Measurements from ENCODE around the gene TLDC2. TPM values are rescaled to one million over a fixed set of nuclear protein-coding genes. Genes with fewer than 3 reads are reported as not detected.

Gene TLDC2
- total and polyA plus RNA-seq, 4 donors = 0.05 to 0.33 (median 0.08) TPM; not detected in 1

DNA sequence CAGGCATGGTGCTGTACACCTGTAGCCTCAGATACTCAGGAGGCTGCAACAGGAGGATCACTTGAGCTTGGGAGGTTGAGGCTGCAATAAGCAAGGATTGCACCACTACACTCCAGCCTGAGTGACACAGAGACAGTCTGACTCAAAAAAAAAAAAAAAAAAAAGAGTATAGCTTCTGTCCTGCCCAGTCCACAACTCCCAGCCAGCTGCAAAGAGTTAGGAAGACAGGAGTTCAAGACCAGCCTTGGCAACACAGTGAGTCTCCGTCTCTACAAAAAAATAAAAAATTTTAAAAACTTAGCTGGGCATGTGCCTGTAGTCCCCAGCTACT is 28.3 kb upstream of the TLDC2 start:
- H3K4me1 ChIP-seq (ENCODE audit: control insufficient read depth in 4 of 4, insufficient read depth in 4 of 4, low read length in 3 of 4) = peaks cover 0 to 4% (median 0%) of the 10 kb centered on the region in 4 donors
- H3K9me3 ChIP-seq (ENCODE audit: control insufficient read depth in 4 of 4, low read length in 3 of 4) = peaks cover 0 to 3% (median 0%) of the 10 kb centered on the region in 4 donors
- H3K9ac ChIP-seq (ENCODE audit: low read depth in 1 of 2, low read length in 2 of 2) = no peak overlapping the region
- DNase-seq (ENCODE audit: low spot score) = no peak
- no peak overlapping the region for H3K4me3 ChIP-seq (ENCODE audit: low read depth in 1 of 3, low read length in 3 of 3)
- TF ChIP-seq FOXA1 (IDR thresholded peaks at IDR 0.05) (no peak), HNF4A (conservative IDR thresholded peaks at IDR 0.05) (no peak), YY1 (IDR thresholded peaks at IDR 0.05) (no peak), EGR1 (IDR thresholded peaks at IDR 0.05; ENCODE audit: low read depth in 2 of 2) (no peak), SP1 (IDR thresholded peaks at IDR 0.05) (no peak), FOXA2 (IDR thresholded peaks at IDR 0.05) (no peak)
- no peaks in the 10 kb centered on the region for H3K36me3 ChIP-seq (ENCODE audit: control insufficient read depth in 4 of 4, insufficient read depth in 3 of 4, low read depth in 1 of 4, low read length in 3 of 4)
- WGBS = 94% methylated on average over 1 of the region's 1 CpG
- no peaks in the 10 kb centered on the region for H3K27me3 ChIP-seq (ENCODE audit: control insufficient read depth in 4 of 4, insufficient read depth in 4 of 4, low read length in 3 of 4)
- peak overlapping the region in 1 of 2 donors; percentile 62 for H3K27ac ChIP-seq (ENCODE audit: low read depth in 1 of 2, low read length in 2 of 2)

DNA sequence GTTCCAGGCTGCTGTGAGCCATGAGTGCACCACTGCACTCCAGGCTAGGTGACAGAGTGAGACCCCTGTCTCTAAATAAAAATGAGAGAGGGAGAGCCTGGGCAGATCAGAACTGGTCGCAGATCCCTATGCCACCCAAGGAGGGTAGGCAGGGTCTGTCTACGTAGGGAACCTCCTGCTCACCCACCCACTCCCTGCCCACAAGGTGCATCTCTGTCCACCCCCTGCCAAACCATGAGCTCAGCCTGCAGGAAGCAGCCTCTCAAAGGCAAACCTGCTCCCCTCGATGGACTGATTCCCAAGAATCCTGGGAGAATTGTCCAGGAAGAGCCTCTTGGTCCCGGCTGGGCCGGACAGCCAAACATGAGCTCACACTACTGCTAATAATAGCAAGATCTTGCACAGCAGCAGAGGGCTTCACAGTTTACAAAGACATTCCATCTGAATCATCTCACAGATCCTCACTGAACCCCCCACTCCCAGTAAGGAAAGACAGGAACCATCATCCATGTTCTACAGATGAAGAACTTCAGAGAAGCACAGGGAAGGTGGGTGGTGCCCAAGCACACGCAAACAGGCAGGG is 27.8 kb upstream of the TLDC2 start:
- Histone ChIP-seq H3K27me3 (ENCODE audit: control insufficient read depth in 4 of 4, insufficient read depth in 4 of 4, low read length in 3 of 4) (no peaks in the 10 kb centered on the region), H3K9ac (ENCODE audit: low read depth in 1 of 2, low read length in 2 of 2) (no peak overlapping the region), H3K9me3 (ENCODE audit: control insufficient read depth in 4 of 4, low read length in 3 of 4) (peaks cover 0 to 3% (median 0%) of the 10 kb centered on the region in 4 donors), H3K4me3 (ENCODE audit: low read depth in 1 of 3, low read length in 3 of 3) (no peak overlapping the region), H3K27ac (ENCODE audit: low read depth in 1 of 2, low read length in 2 of 2) (peak overlapping the region; percentile 50 to 62), H3K36me3 (ENCODE audit: control insufficient read depth in 4 of 4, insufficient read depth in 3 of 4, low read depth in 1 of 4, low read length in 3 of 4) (no peaks in the 10 kb centered on the region), H3K4me1 (ENCODE audit: control insufficient read depth in 4 of 4, insufficient read depth in 4 of 4, low read length in 3 of 4) (peaks cover 0 to under 1% (median 0%) of the 10 kb centered on the region in 4 donors)
- DNase-seq (ENCODE audit: low spot score) = no peak
- WGBS = 76% methylated on average over 6 of the region's 6 CpGs
- no peak for TF ChIP-seq SP1 (IDR thresholded peaks at IDR 0.05)
- no peak for TF ChIP-seq FOXA1 (IDR thresholded peaks at IDR 0.05)

DNA sequence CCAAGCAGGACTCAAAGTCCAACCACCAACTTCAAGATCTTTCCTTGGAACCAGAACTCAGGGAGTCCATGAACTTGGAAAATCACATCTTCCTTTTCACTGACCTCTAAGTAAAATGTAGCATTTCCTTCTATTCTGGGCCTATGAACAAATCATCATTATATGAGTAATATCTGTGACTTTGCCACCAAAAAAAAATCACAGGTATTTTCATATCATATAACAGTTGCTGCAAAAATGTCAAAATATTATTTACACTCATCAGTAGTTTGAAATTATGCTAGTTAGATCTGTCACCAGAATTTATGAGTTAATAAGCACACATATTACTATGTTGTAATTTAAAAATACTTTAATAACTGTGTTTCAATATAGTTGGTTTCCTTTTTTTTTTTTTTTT is 27.3 kb upstream of the TLDC2 start:
- H3K27me3 ChIP-seq (ENCODE audit: control insufficient read depth in 4 of 4, insufficient read depth in 4 of 4, low read length in 3 of 4) = no peaks in the 10 kb centered on the region
- H3K9me3 ChIP-seq (ENCODE audit: control insufficient read depth in 4 of 4, low read length in 3 of 4) = peaks cover 0 to 3% (median 0%) of the 10 kb centered on the region in 4 donors
- no peaks in the 10 kb centered on the region for H3K4me1 ChIP-seq (ENCODE audit: control insufficient read depth in 4 of 4, insufficient read depth in 4 of 4, low read length in 3 of 4)
- H3K27ac ChIP-seq (ENCODE audit: low read depth in 1 of 2, low read length in 2 of 2) = peak overlapping the region; percentile 50 to 62
- H3K4me3 ChIP-seq (ENCODE audit: low read depth in 1 of 3, low read length in 3 of 3) = no peak overlapping the region
- TF ChIP-seq FOXA2 (IDR thresholded peaks at IDR 0.05) = no peak
- no peak for TF ChIP-seq GABPA (IDR thresholded peaks at IDR 0.05 in 1 of 2, conservative IDR thresholded peaks at IDR 0.05 in 1 of 2)
- no peak for TF ChIP-seq HNF4G (IDR thresholded peaks at IDR 0.05)
- no peak for TF ChIP-seq SP1 (IDR thresholded peaks at IDR 0.05)
- no peak for TF ChIP-seq FOXA1 (IDR thresholded peaks at IDR 0.05)
- no peak for TF ChIP-seq JUND (IDR thresholded peaks at IDR 0.05)
- TF ChIP-seq EGR1 (IDR thresholded peaks at IDR 0.05; ENCODE audit: low read depth in 2 of 2) = no peak
- TF ChIP-seq, protein P1, sequence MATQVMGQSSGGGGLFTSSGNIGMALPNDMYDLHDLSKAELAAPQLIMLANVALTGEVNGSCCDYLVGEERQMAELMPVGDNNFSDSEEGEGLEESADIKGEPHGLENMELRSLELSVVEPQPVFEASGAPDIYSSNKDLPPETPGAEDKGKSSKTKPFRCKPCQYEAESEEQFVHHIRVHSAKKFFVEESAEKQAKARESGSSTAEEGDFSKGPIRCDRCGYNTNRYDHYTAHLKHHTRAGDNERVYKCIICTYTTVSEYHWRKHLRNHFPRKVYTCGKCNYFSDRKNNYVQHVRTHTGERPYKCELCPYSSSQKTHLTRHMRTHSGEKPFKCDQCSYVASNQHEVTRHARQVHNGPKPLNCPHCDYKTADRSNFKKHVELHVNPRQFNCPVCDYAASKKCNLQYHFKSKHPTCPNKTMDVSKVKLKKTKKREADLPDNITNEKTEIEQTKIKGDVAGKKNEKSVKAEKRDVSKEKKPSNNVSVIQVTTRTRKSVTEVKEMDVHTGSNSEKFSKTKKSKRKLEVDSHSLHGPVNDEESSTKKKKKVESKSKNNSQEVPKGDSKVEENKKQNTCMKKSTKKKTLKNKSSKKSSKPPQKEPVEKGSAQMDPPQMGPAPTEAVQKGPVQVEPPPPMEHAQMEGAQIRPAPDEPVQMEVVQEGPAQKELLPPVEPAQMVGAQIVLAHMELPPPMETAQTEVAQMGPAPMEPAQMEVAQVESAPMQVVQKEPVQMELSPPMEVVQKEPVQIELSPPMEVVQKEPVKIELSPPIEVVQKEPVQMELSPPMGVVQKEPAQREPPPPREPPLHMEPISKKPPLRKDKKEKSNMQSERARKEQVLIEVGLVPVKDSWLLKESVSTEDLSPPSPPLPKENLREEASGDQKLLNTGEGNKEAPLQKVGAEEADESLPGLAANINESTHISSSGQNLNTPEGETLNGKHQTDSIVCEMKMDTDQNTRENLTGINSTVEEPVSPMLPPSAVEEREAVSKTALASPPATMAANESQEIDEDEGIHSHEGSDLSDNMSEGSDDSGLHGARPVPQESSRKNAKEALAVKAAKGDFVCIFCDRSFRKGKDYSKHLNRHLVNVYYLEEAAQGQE (IDR thresholded peaks at IDR 0.05) = no peak
- TF ChIP-seq YY1 (IDR thresholded peaks at IDR 0.05) = no peak
- TF ChIP-seq, protein P2, sequence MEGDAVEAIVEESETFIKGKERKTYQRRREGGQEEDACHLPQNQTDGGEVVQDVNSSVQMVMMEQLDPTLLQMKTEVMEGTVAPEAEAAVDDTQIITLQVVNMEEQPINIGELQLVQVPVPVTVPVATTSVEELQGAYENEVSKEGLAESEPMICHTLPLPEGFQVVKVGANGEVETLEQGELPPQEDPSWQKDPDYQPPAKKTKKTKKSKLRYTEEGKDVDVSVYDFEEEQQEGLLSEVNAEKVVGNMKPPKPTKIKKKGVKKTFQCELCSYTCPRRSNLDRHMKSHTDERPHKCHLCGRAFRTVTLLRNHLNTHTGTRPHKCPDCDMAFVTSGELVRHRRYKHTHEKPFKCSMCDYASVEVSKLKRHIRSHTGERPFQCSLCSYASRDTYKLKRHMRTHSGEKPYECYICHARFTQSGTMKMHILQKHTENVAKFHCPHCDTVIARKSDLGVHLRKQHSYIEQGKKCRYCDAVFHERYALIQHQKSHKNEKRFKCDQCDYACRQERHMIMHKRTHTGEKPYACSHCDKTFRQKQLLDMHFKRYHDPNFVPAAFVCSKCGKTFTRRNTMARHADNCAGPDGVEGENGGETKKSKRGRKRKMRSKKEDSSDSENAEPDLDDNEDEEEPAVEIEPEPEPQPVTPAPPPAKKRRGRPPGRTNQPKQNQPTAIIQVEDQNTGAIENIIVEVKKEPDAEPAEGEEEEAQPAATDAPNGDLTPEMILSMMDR (IDR thresholded peaks at IDR 0.05; ENCODE audit: low read depth, low read length, missing input control) = no peak
- no peak for DNase-seq (ENCODE audit: low spot score)
- H3K36me3 ChIP-seq (ENCODE audit: control insufficient read depth in 4 of 4, insufficient read depth in 3 of 4, low read depth in 1 of 4, low read length in 3 of 4) = no peaks in the 10 kb centered on the region
- no peak overlapping the region for H3K9ac ChIP-seq (ENCODE audit: low read depth in 1 of 2, low read length in 2 of 2)
